Endothelial cell of umbilical vein (primary cell): Measurements from ENCODE around the gene RPL3. TPM values are rescaled to one million over a fixed set of nuclear protein-coding genes. Genes with fewer than 3 reads are reported as not detected.

Experiments used
- BruUV-seq: library from RNA; stranded (reverse); fragments of 400-500 nt; replicated peaks from 2 replicates; lab custom pipeline; 2021; lab: Mats Ljungman, UMichigan
- CTCF ChIA-PET: fragments of 300-600, 350-600 bp; sonication (Branson Sonifier 250); formaldehyde crosslinking; loops from one replicate; lab custom pipeline; 2021; ENCODE audit warnings: antibody characterized with exemption, inconsistent platforms; lab: Charles Lee
- POLR2A ChIA-PET: fragments of 300-600, 350-600 bp; sonication (Branson Sonifier 250); formaldehyde crosslinking; loops from one replicate; lab custom pipeline; 2021; ENCODE audit warnings: antibody characterized with exemption, inconsistent platforms; lab: Charles Lee
- DNase-seq: peaks from one replicate; pipeline ENCODE4 v3.0.0-alpha.2; 2011; ENCODE audit warnings: low read depth, low spot score
- FAIRE-seq: peaks from 2 replicates; lab custom pipeline; 2011; peaks lifted over from hg19 to GRCh38; lab: Jason Lieb, UNC
- H2AFZ ChIP-seq: 2 replicates; pipeline ENCODE4 v1.6.0; 2012; ENCODE audit warnings: low read depth, low read length, control low read depth, inconsistent platforms
- H3K27ac ChIP-seq: 2 replicates; pipeline ENCODE4 v1.5.1; 2011; ENCODE audit warnings: low read depth, mild to moderate bottlenecking, control low read depth, low read length, moderate library complexity; ENCODE audit not compliant: insufficient read depth
- H3K27me3 ChIP-seq, 2 experiments: 2 replicates each; pipeline versions ENCODE4 v1.6.0 to v1.6.1; 2011; ENCODE audit warnings: low read length in 2 of 2, mixed read lengths in 1 of 2; ENCODE audit not compliant: control insufficient read depth in 2 of 2, insufficient read depth in 2 of 2
- H3K36me3 ChIP-seq, 2 experiments: 2 replicates in 1 of 2; 3 replicates in 1 of 2; pipeline ENCODE4 v1.5.1; 2011; ENCODE audit warnings: low read length in 2 of 2, mild to moderate bottlenecking in 1 of 2, moderate library complexity in 1 of 2; ENCODE audit not compliant: control insufficient read depth in 2 of 2, insufficient read depth in 2 of 2; ENCODE audit errors: extremely low read depth in 1 of 2
- H3K4me1 ChIP-seq: 3 replicates; pipeline ENCODE4 v1.5.1; 2011; ENCODE audit warnings: mild to moderate bottlenecking, low read length; ENCODE audit not compliant: control insufficient read depth, insufficient read depth; ENCODE audit errors: extremely low read depth
- H3K4me2 ChIP-seq: 2 replicates; pipeline ENCODE4 v1.6.1; 2011; ENCODE audit warnings: low read length, control low read depth, mixed read lengths; ENCODE audit not compliant: insufficient read depth
- H3K4me3 ChIP-seq, 3 experiments: fragments of 200-600 bp in 1 of 3; sonication (generic), shearing (Covaris generic) in 1 of 3; replicated peaks in 1 of 3; 2 replicates each; pipeline ENCODE4 v1.5.1; 2011 to 2016; ENCODE audit warnings: control low read depth in 3 of 3, low read length in 3 of 3, mild to moderate bottlenecking in 2 of 3, inconsistent platforms in 1 of 3, low read depth in 1 of 3, moderate library complexity in 1 of 3; ENCODE audit not compliant: insufficient read depth in 1 of 3
- H3K79me2 ChIP-seq: 2 replicates; pipeline ENCODE4 v1.6.0; 2012; ENCODE audit warnings: low read length, inconsistent platforms; ENCODE audit not compliant: control insufficient read depth, insufficient read depth
- H3K9ac ChIP-seq: replicated peaks from 2 replicates; pipeline ENCODE3; 2011; ENCODE audit warnings: low read length, control low read depth; ENCODE audit not compliant: insufficient read depth; ENCODE audit errors: extremely low read depth
- H3K9me1 ChIP-seq: replicated peaks from 3 replicates; pipeline ENCODE4 v1.6.0; 2011; ENCODE audit warnings: mild to moderate bottlenecking, low read length; ENCODE audit not compliant: control insufficient read depth, insufficient read depth; ENCODE audit errors: extremely low read depth
- H3K9me3 ChIP-seq: replicated peaks from 2 replicates; pipeline ENCODE4 v1.5.1; 2012; ENCODE audit warnings: low read length, inconsistent platforms; ENCODE audit not compliant: control insufficient read depth, insufficient read depth
- H4K20me1 ChIP-seq: replicated peaks from 2 replicates; pipeline ENCODE3; 2011; ENCODE audit warnings: mild to moderate bottlenecking, low read length; ENCODE audit not compliant: control insufficient read depth, insufficient read depth; ENCODE audit errors: extremely low read depth
- EZH2 ChIP-seq: IDR thresholded peaks from 2 replicates; pipeline ENCODE4 v1.6.1; 2012; ENCODE audit warnings: borderline replicate concordance, low read depth, mild to moderate bottlenecking, moderate library complexity, low read length, inconsistent platforms; ENCODE audit not compliant: severe bottlenecking
- FOS ChIP-seq: IDR thresholded peaks from 2 replicates; pipeline ENCODE4 v1.6.1; 2011; ENCODE audit warnings: mild to moderate bottlenecking, low read length, moderate library complexity, borderline replicate concordance; ENCODE audit not compliant: insufficient read depth
- GATA2 ChIP-seq: IDR thresholded peaks from 2 replicates; pipeline ENCODE4 v1.7.0; 2011; ENCODE audit warnings: low read depth, mild to moderate bottlenecking, moderate library complexity, mixed read lengths, low read length; ENCODE audit not compliant: insufficient read length, insufficient read depth
- JUN ChIP-seq: IDR thresholded peaks from 2 replicates; pipeline ENCODE4 v1.6.1; 2011; ENCODE audit warnings: borderline replicate concordance, low read depth; ENCODE audit not compliant: insufficient read length, insufficient read depth
- MYC ChIP-seq: IDR thresholded peaks from one replicate; pipeline ENCODE4 v1.6.1; 2011; ENCODE audit warnings: mild to moderate bottlenecking, low read depth, low read length
- POLR2A ChIP-seq: IDR thresholded peaks from 2 replicates; pipeline ENCODE4 v1.6.1; 2012; ENCODE audit warnings: low read depth, mild to moderate bottlenecking, control low read depth, low read length
- POLR2AphosphoS5 ChIP-seq: IDR thresholded peaks from 2 replicates; pipeline ENCODE4 v1.6.1; 2012; ENCODE audit warnings: low read depth, mild to moderate bottlenecking, control low read depth, low read length, moderate library complexity; ENCODE audit not compliant: insufficient read depth
- dilution Hi-C: fragments of 300-500 bp; cut with MboI; formaldehyde crosslinking; loops from one replicate; pipeline ENCODE4 v1.15.0; 2019; ENCODE audit warnings: low sequenced_read_pairs; ENCODE audit not compliant: extremely low pct_ligation_motif_present
- intact Hi-C: fragments of 100-400 bp; cut with micrococcal nuclease; formaldehyde crosslinking; loops from one replicate; pipeline ENCODE4 v1.10.0; 2022
- polyA plus RNA-seq, 4 experiments: library from polyadenylated mRNA; depleted of rRNA in 3 of 4; stranded (reverse) in 3 of 4; unstranded in 1 of 4; fragments of >200 nt; gene quantifications; 2 replicates each; pipeline versions ENCODE4 v1.2.1 to v1.2.3, GENCODE V29; 2011 to 2012; ENCODE audit warnings: missing spikeins in 1 of 4
- total RNA-seq: library from RNA; stranded (reverse); gene quantifications from 2 replicates; pipeline ENCODE4 v1.2.3, GENCODE V29; 2021
- TF ChIP-seq, protein P1 (sequence below), 2 donors: IDR thresholded peaks; 1 replicate in 1 of 2; 2 replicates in 1 of 2; pipeline ENCODE4 v1.5.1; 2011; ENCODE audit warnings: low read length in 2 of 2, mild to moderate bottlenecking in 2 of 2, moderate library complexity in 2 of 2, control low read depth in 1 of 2, inconsistent platforms in 1 of 2, low read depth in 1 of 2; ENCODE audit not compliant: insufficient read depth in 1 of 2; ENCODE audit errors: extremely low read depth in 1 of 2
- TF ChIP-seq, protein P2 (sequence below): IDR thresholded peaks from 2 replicates; pipeline ENCODE4 v1.6.1; 2011; ENCODE audit not compliant: insufficient read depth, insufficient read length

The RPL3 gene
- total and polyA plus RNA-seq, 2 donors (not counting 3 experiments of a cell fraction or from before 2014, with no cell fraction given) = 1,954 to 4,065 TPM

DNA sequence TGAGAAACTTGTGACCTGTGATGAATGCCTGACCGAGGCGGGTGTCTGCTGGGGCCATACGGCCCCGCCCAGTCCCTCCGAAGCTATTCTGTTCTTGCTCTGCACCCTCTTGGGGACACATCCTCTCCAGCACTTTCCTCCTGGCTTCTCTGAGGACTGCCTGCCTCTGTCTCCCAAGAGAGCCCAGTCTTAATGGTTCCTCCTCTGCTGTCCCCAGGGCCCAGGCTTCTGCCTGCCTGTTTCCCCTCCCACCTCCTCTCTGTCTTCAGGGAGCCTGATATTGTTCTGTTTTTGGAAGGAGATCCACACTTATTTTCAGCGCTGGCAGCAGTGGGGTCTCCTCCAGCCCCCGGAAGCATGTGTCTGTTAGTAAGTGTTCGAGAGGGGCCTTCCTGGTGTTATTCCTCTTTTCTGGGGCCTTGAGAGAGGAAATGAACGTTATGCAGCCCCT lies 49.1 kb upstream of the RPL3 start:
- TF ChIP-seq MYC = no peak
- TF ChIP-seq POLR2A = no peak
- TF ChIP-seq FOS = no peak
- TF ChIP-seq POLR2AphosphoS5 = no peak
- TF ChIP-seq GATA2 = no peak
- TF ChIP-seq EZH2 = no peak
- TF ChIP-seq, protein P1, sequence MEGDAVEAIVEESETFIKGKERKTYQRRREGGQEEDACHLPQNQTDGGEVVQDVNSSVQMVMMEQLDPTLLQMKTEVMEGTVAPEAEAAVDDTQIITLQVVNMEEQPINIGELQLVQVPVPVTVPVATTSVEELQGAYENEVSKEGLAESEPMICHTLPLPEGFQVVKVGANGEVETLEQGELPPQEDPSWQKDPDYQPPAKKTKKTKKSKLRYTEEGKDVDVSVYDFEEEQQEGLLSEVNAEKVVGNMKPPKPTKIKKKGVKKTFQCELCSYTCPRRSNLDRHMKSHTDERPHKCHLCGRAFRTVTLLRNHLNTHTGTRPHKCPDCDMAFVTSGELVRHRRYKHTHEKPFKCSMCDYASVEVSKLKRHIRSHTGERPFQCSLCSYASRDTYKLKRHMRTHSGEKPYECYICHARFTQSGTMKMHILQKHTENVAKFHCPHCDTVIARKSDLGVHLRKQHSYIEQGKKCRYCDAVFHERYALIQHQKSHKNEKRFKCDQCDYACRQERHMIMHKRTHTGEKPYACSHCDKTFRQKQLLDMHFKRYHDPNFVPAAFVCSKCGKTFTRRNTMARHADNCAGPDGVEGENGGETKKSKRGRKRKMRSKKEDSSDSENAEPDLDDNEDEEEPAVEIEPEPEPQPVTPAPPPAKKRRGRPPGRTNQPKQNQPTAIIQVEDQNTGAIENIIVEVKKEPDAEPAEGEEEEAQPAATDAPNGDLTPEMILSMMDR (IDR thresholded peaks at IDR 0.05; ENCODE audit: extremely low read depth in 1 of 2, insufficient read depth in 1 of 2, low read depth in 1 of 2, low read length in 2 of 2) = no peak
- TF ChIP-seq, protein P2, sequence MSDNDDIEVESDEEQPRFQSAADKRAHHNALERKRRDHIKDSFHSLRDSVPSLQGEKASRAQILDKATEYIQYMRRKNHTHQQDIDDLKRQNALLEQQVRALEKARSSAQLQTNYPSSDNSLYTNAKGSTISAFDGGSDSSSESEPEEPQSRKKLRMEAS = no peak
- no peak for TF ChIP-seq JUN
- no peaks in the 10 kb centered on the region for H3K27me3 ChIP-seq
- no peaks in the 10 kb centered on the region for H3K79me2 ChIP-seq
- dilution Hi-C loops = no loop called here
- ChIA-PET CTCF (interaction anchor here (1.2 to 1.7 kb wide), 4 partner anchors 10 to 37 kb away, joined by 3 to 5 read pairs (median 3); no protein-coding TSS in a partner anchor), POLR2A (no interaction called here)
- no peaks in the 10 kb centered on the region for H3K36me3 ChIP-seq
- FAIRE-seq = no peak
- H2AFZ ChIP-seq = no peak overlapping the region
- no peaks in the 10 kb centered on the region for H3K9me3 ChIP-seq
- H3K9ac ChIP-seq = no peak overlapping the region
- no peak for DNase-seq
- H3K27ac ChIP-seq = no peak overlapping the region
- H3K4me3 ChIP-seq = no peak overlapping the region
- no peaks in the 10 kb centered on the region for H3K4me1 ChIP-seq
- intact Hi-C loops = no loop called here
- BruUV-seq = no TSS peak
- H4K20me1 ChIP-seq = no peaks in the 10 kb centered on the region
- H3K4me2 ChIP-seq = no peak overlapping the region
- no peaks in the 10 kb centered on the region for H3K9me1 ChIP-seq
